Activated CD8-positive, alpha-beta memory T cell treated with anti-CD3 and anti-CD28 coated beads, Interleukin-2, amount 50 U/mL, for 24 hours (primary cell): ENCODE results near the gene N4BP2L2.
"Not testable (repeated sequence)": the region's sequence is repeated elsewhere in the genome, so short reads cannot be mapped to it uniquely, and the experiment has no call there.

Experiments
- DNase-seq: peaks from one replicate; pipeline ENCODE4 v3.0.0-alpha.2; 2020; ENCODE audit errors: extremely low read depth

The N4BP2L2 gene

DNA sequence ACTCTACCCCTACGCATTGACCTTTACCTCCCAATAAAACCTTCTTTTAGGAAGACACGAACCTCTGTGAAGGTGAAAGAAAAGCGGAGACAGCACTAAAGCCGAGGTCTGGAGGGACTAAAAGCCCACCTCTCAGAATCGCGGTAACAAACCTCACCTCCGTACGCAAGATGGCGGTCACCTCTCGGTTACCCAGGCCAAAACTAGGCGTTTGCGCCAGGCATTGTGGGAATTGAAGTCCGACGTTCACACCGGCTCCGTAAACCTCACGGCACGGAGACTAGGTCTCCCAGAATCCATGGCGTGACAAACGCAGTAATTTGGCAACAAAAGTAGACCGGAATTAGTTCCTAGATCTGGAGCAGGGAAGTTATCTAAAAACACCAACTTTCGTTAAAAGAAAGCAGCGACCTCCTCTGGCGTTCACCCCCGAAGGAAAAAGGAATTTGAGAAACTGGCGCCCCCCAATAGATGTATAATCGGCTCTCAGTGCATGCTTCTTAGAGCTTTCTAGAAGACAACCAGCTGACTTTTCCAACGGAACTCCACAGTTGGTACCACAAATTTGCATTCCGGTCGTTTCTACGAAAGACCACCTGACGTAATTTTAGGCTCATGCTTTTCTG is at the start of gene N4BP2L2:
Gene N4BP2L2 (minus strand): TSS at position 175 of the 626 bp plus-strand sequence. CDS start 1,768 bp downstream, outside the sequence.
- peak; percentile 85 for DNase-seq

DNA sequence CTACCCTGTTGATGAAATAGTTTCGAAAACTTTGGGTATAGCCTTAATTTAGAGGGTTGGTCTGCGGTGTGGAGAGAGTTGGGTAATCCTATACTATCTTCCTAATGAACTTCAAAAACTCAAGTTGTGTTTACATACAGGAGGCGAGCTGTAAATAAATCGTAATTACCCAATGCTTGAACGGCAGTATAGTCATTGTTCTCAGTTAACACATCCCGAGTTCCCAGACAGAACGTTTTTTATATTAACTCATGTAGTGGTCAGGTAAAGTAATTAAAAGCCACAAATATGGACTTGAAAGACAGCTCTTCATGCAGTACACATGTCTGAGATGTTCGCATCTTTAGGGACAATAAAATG is 49.2 kb upstream of the N4BP2L2 start:
- no peak for DNase-seq

DNA sequence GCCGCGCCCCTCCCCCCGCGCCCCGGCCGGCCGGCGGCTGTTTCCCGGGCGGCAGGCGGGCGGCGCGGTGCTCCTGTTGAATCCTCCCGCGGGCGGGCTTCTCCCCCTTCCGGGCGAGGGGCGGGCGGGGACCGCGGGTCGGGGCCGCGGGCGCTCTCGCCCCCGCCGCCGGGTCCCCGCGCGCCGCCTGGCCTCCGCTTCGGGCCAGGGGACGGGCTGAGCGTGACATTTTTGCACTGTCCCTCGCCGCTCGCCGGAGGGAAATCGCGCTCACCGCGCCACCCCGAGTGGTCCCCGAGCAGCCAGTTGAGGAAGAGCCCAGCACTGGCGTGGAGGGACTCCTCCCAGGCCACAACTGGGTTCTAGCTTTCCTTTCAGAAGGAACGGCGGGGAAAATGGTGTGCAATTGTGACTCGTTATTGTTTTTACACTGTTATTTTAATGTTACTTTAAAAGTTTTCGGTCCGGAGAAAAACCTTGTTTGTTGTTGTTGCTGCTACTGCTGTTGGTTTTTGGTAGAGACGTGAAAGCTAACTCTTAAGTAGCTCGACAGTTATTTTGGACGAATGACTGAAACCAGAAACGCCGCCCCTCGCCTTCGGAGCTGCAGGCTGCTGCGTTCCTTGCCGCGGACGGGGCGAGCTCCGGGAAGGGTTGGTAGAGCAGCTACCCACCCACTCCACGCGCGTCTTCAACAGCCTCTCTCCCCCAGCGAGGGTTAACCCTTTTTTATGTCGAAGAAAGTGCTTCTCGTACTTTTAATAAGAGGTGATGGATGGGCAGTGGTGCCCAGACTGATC is 48.6 kb upstream of the N4BP2L2 start:
- DNase-seq, result peak; percentile 17

DNA sequence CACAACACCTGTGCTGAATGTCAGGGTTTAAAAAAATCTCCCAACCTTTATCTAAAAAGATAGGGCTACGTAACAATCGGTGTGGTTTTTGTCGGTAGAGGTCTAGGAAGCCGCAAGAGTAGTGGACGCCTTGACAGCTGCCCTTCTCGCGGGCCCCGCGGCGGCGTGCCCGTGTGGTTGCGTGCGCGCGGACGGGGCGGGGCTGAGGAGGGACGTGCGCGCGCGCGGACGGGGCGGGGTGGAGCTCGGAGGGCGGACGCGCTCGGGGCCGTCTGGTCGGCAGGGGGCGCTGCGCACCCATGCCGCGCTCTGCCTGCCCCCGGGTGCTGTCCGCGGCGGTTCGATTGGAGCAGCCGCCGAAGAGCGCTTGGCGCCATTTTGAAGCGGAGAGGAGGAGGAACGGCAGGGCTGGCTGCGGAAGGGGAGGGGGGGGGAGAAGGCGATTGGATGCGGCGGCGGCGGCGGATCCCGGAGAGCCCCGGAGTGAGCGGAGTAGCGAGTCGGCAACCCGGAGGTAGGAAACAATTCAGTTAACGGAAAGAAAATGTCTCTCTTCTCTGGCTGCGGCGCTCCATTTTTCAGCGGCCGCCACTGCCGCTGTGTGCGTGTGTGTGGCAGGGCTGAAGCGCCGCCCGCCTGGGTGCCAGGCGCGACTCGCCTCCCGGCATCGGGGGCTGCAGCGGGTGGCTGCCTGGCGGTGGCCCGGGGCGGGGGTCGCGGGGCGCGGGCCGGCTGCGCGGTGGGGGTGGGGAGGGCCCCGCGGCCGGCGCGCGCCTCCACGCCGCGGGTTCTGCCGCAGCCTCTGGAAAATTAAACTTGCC is 47.7 kb upstream of the N4BP2L2 start, which contains the start of gene PDS5B:
Gene PDS5B (plus strand): TSS at position 373 of the 821 bp plus-strand sequence. CDS start 62,321 bp downstream, outside the sequence.
- DNase-seq, result peak; percentile 75

DNA sequence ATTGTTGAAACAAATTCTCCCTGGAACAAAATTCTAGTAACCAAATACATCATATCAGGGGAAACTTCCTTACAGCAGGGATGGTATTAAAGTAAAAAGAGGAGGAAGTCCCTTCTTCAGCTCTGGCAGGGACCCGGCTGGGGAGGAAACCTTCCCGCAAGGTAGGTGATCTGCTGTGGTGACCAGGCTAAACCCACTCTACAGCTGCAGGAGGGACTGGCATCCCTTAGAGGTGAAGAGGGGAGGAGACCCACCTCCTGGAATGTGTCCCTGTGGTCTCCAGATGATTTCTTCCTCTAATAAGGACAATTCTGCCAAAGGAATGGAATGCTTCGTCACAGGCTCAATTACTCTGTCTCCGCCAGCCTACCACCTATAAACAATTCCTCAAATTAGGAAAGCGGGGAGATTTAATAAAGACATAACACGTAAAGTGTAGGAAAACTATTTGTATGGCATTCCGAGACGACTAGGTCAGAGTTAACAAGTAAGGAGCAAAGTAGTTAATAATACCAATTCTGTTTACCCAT is 47.0 kb upstream of the N4BP2L2 start:
- no peak for DNase-seq

DNA sequence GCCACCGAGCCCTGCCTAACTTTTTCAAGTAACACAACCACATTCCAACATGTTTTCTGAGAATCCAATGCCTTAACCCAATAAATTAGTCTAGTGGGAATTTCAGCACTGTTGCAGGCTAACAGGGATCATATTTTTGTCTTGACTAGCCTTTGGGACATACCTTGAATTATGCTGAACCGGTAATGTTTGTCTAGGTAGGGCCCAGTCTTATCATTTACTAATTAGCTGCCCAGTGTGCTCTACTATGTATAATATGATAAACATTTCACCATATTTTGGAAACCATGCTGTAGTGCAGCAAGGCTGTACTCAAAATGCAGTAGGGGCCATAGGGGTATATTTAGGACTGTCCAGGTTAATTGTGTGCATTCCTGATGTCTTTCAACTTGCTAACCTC is 44.4 kb upstream of the N4BP2L2 start:
- no peak for DNase-seq

DNA sequence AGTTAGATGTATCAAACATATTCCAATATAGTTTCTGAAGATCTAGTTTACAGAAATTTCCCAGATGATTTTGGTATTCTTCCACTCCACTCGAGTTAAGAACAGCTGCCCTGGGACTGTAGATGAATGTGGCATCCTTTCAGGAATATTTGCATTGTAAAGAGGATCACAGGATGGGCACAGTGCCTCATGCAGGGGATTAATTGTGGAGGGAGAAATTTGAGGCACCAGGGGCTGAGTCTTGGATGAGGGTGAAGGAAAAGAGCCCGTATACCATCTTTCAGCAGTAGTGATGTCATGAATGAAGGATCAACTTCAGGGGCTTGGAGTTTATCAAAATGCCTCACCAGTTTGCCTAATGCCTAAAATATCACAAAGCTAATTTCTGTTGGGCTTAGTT is 43.7 kb upstream of the N4BP2L2 start:
- no peak for DNase-seq

DNA sequence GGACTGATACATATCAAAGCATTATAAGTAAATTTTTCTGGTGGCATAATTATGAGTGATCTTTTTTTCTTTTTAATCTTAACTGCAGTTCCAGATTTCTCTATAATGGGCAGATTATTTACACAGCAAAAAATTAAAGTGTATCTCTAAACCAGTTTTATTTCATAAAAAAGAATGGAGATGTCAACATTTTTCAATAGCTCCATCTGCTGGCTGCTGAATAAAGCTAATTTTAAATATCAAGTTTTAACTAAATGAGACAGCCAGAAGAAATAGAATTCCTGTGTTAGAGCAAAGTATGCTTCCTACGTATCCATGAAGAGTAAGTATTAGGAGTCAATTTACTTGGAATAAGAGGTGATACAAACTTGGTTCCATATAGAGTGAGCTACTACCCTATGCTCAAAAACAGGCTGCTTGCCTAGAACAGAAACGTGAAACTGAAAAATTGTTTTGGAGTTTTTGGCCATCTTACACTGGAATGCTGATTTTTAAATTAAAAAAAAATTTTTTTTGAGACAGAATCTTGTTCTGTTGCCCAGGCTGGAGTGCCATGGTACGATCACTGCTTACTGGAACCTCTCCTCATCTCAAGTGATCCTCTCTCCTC is 42.7 kb upstream of the N4BP2L2 start:
- no peak for DNase-seq

DNA sequence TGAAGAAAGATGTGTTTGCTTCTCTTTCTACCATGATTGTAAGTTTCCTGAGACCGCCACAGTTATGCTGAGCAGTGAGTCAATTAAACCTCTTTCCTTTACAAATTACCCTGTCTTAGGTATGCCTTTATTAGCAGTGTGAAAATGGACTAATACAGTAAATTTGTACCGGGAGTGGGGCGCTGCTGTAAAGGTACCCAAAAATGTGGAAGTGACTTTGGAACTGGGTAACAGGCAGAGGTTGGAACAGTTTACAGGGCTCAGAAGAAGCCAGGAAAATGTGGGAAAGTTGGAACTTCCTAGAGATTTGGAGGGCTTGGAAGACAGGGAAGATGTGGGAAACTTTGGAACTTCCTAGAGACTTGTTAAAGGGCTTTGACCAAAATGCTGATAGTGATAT is 38.4 kb upstream of the N4BP2L2 start:
- DNase-seq, result no peak

DNA sequence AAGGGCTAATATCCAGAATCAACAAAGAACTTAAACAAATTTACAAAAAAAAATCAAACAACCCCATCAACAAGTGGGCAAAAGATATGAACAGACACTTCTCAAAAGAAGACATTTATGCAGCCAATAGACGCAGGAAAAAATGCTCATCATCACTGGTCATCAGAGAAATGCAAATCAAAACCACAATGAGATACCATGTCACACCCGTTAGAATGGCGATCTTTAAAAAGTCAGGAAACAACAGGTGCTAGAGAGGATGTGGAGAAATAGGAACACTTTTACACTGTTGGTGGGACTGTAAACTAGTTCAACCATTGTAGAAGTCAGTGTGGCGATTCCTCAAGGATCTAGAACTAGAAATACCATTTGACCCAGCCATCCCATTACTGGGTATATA is 37.1 kb upstream of the N4BP2L2 start:
- not testable (repeated sequence) for DNase-seq

DNA sequence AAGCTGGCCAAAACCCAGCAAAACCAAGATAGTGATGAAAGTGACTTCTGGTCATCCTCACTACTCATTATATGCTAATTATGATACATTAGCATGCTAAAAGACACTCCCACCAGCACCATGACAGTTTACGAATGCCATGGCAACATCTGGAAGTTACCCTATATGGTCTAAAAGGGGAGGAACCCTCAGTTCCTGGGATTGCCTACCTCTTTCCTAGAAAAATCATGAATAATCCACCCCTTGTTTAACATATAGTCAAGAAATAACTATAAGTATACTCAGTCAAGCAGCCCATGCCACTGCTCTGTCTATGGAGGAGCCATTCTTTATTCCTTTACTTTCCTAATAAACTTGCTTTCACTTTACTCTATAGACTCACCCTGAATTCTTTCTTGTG is 22.2 kb upstream of the N4BP2L2 start:
- not testable (repeated sequence) for DNase-seq

DNA sequence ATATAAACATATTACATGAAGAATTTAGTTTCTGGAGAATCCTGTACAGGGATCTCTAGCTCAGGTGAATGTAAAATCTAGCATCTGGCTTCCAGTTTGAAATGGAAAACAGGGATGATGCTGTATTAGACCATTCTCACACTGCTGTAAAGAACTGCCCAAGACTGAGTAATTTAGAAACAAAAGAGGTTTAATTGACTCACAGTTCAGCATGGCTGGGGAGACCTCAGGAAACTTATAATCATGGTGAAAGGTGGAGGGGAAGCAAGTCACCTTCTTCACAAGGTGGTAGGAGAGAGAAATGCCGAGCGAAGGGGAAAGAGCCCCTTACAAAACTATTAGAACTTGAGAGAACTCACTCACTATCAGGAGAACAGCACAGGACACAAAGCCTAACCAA is 17.0 kb upstream of the N4BP2L2 start:
- DNase-seq, result no peak

DNA sequence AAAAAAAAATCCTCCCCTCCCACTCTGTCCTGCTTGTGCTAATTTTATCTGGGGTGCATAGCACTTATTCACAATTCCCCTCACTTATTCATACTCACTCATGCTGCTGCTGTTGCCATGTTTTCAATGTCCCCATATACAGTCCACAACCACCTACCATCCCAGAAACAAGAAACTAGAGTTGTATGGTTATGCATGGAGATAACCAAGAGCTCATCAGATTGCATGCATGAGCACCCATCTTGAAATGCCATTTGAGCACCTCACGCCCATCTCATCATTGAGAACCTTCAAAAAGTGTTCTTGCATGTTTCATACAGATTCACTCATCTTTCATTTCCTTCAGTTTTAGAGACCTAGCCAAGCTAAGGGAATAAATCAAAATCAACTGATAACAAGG is 15.1 kb upstream of the N4BP2L2 start:
- DNase-seq, result no peak

DNA sequence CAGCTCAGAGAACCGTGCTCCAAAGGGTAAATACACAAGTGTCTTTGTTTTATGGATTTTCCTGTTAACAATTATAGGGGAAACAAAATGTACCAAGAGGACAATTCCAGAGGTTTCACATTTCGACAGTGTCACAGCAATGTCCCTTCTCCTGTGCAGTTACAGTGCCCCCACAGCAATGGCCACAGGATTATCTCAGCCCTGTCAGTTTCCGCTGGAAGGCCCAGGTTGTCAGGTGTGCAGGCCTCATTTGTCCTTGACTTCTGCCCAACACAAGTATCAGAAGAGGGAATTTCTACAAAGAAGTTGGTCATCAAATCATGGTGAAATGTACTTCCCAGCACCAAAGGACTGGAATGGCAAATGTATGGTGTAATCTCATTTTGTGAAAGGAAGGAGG is 11.2 kb upstream of the N4BP2L2 start:
- DNase-seq, result no peak

DNA sequence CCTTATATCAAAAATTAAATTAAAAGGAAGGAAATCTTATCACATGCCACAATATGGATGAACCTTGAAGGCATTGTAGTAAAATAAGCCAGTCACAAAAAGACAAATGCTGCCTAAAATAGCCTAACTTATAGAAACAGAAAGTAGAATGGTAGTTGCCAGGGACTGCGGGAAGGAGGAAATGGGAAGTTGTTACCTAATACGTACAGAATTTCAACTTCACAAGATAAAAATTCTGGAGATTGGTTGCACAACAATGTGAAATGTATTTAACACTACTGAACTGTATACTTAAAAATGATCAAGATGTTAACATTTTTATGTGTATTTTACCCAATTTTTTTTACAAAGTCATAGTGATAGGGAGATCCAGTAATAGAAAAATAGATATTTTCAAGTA is 10.2 kb upstream of the N4BP2L2 start:
- DNase-seq, result no peak

DNA sequence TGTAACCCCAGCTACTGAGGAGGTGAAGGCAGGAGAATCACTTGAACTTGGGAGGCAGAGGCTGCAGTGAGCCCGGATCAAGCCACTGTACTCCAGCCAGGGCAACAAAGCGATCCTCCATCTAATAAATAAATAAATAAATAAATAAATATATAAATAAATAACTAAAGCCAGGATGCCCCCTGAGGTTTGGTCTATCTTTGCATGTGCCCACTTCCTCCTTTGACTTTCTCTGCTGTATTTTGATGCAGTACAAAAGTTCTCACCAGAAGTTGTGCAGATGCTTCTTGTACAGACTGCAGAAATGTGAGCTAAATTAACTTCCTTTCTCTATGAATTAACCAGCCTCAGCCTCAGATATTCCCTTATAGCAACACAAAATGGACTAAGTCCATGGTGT is 6.5 kb upstream of the N4BP2L2 start:
- DNase-seq, result no peak

DNA sequence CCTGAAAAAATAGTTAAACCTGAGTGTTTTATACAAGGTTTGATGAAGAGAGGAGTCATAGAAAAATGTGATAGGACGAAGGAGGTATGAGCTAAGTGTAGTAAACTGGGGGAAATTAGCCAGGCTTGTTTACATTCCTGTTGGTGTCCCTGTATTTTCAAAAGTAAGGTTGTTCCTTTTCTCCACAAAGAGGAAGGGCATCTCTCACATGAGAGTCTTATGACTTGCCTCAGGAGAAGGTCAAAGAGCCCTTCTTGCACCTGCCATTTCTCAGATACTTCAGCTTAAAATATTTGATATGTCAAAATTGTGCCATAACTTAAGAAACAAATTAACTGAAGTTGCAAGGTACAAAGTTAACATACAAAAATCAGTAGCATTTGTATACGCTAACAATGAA is 3.6 kb upstream of the N4BP2L2 start:
- DNase-seq, result no peak

DNA sequence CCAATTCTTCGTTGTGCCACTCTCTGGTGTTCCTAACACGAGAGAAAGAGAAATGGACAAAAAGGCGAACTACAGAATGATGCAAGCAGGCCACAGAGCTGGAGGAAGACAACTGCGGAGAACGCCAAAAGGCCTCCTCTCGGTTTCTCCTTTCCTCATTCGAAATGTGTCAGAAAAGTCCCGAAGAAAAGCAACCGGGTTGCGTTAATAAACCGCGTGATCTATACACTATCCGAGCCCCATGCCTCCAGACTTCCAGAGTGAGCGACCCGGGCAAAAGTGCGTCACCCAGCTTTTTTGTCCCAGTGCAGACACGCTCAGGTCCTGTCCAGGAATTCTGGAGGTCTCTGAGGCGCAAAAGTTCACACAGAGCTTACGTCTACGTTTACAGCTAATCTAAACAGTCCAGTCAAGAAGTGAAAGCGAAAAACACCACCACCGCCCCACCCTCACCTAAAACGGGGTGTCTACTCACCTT is 413 bp downstream of the N4BP2L2 start:
- peak; percentile 30 for DNase-seq

DNA sequence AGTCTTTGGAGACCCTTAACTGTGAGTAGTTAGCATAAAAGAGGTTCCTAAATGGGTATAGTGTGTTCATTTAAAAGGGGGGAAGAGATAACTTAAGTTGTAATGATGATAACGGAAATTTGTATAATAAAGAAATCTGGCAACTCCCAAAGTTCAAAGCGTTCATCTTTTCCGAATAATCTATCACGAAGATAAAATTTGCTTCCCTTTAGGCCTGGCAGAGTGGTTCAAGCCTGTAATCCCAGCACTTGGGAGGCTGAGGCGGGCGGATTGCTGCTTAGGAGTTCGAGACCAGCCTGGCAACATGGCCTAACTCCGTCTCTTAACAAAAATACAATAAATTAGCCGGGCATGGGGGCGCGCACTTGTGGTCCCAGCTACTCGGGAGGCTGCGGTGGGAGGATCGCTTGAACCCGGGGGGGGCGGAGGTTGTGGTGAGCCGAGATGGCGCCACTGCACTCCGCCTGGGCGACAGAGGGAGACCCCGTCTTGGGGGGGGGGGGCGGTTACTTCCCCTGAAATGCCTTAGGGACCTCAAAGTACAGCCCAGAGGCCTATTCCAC is 934 bp downstream of the N4BP2L2 start:
- DNase-seq, result no peak

DNA sequence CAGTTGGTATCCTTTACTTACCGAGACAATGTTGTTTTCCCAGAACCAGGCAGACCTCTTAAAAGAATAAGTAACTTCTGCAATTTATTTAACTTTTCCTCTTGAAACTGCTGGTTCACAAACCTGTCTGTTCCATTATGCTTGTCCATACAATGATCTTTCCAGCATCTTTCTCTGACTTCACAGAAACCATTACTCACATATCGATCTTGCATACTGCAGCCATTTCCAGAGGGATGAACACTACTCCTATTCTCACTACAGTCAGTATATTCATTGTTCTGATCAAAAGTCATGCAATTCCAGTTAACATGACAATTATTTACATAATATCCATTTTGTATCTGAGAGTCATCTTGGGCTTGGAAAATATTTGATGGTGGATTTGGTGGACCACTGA is 2.8 kb downstream of the N4BP2L2 start:
- no peak for DNase-seq

DNA sequence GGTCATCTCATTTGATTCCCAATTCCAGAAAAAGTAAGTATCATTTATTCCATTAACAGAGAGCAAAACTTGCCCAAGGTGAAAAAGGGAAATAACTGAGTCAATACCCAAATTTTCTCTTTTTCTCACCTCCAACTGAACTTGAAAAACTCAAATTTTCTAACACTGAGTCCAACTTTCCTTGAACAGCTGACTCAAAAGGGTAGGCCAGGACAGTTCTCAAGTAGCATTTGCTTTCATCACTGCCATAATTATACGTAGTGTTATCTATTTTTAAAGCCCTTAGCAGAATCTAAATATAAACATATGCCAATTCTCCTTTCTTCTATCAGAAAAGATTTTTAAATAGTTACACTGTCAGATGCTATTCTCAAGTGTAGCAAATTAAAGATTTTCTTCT is 3.5 kb downstream of the N4BP2L2 start:
- no peak for DNase-seq
